GM23248 (cell line): ENCODE measurements around the gene SH3PXD2A.

Source experiments
- EZH2 ChIP-seq: fragments of 200-600 bp; sonication (generic); IDR thresholded peaks from 2 replicates; pipeline ENCODE4 v1.6.1; 2018; ENCODE audit warnings: antibody characterized with exemption, mild to moderate bottlenecking; ENCODE audit not compliant: insufficient read depth, poor library complexity, severe bottlenecking
- EZH2phosphoT487 ChIP-seq: fragments of 200-600 bp; sonication (generic); IDR thresholded peaks from 2 replicates; pipeline ENCODE4 v1.6.1; 2018; ENCODE audit warnings: antibody characterized with exemption, moderate library complexity, mild to moderate bottlenecking, low read depth; ENCODE audit not compliant: insufficient read depth

DNA sequence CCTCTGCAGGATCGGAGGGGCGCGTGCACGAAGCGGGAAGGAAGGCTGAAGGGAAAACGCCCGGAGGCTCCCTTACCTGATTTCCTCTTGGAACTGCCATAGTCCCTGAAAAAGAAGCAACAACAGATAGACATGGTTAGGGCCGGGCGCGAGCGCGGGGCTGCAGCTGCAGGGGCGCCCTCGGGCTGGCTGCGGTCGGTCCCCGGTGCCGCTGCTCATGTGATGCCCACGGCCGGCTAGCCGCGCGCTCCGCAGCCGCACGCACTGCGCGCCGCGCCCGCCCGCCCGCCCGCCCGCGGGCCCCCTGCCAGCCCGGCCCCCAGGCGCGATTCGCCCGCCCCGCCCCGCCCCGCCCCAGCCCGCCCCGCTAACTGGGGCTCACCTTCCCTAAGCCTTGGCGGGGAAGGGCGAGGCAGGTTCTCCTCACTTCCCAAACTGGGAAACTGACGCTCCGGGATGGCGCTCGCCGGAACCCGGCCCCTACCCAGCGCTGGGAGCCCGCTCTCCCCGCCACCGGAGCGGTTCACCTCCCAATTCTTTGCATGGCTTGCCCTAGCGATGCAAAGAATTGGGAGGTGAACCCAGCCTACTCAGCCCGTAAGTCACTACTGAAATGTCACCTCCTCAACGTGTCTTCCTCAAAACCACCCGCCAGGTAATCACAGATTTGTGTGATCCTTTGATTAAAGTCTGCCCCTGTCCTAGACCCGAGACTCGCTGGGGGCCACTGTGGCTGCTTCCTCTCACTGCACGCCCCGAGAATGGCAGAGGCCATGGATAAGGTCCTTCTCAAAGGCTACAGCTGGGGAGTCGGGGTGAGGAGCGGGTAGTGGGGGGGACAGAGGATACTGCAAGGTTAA, 162.2 kb downstream of the SH3PXD2A start:
- TF ChIP-seq EZH2 (no peak), EZH2phosphoT487 (no peak)
